Osteoblast (primary cell): ENCODE data around the gene CXCR6. TPM values are rescaled to one million over a fixed set of nuclear protein-coding genes. Genes with fewer than 3 reads are reported as not detected.
A peak's percentile ranks its signal among the peaks of the same experiment; 100 is the strongest.

Experiments
- DNase-seq: peaks from one replicate; pipeline ENCODE4 v3.0.0; 2011; ENCODE audit warnings: low spot score, mixed read lengths; ENCODE audit not compliant: insufficient read length; ENCODE audit errors: missing footprints
- H2AFZ ChIP-seq: 2 replicates; pipeline ENCODE4 v1.6.0; 2011; ENCODE audit warnings: mild to moderate bottlenecking, low read length
- H3K27ac ChIP-seq: 2 replicates; pipeline ENCODE4 v1.5.1; 2011; ENCODE audit warnings: mild to moderate bottlenecking, low read depth, low read length, moderate library complexity
- H3K27me3 ChIP-seq: 2 replicates; pipeline ENCODE4 v1.6.0; 2012; ENCODE audit warnings: mild to moderate bottlenecking, control low read depth, inconsistent platforms, low read length, moderate library complexity; ENCODE audit not compliant: insufficient read depth
- H3K36me3 ChIP-seq: 2 replicates; pipeline ENCODE4 v1.5.1; 2011; ENCODE audit warnings: mild to moderate bottlenecking, low read length, control low read depth, moderate library complexity; ENCODE audit not compliant: insufficient read depth
- H3K4me1 ChIP-seq: 2 replicates; pipeline ENCODE4 v1.5.1; 2011; ENCODE audit warnings: mild to moderate bottlenecking, low read length, control low read depth, moderate library complexity; ENCODE audit not compliant: insufficient read depth
- H3K4me2 ChIP-seq: 2 replicates; pipeline ENCODE4 v1.6.0; 2011; ENCODE audit warnings: mild to moderate bottlenecking, low read length; ENCODE audit not compliant: insufficient read depth
- H3K4me3 ChIP-seq: fragments of 200-600 bp; sonication (generic); 3 replicates; pipeline ENCODE4 v1.5.1; 2012; ENCODE audit warnings: mild to moderate bottlenecking, low read length, inconsistent platforms; ENCODE audit not compliant: insufficient read depth
- H3K79me2 ChIP-seq: 2 replicates; pipeline ENCODE4 v1.6.0; 2012; ENCODE audit warnings: mild to moderate bottlenecking, low read length, control low read depth, inconsistent platforms; ENCODE audit not compliant: insufficient read depth
- H3K9me3 ChIP-seq: 2 replicates; pipeline ENCODE4 v1.5.1; 2011; ENCODE audit warnings: low read depth, low read length, control low read depth
- H4K20me1 ChIP-seq: 2 replicates; pipeline ENCODE4 v1.6.0; 2012; ENCODE audit warnings: mild to moderate bottlenecking, low read length, control low read depth; ENCODE audit not compliant: insufficient read depth
- CTCF ChIP-seq: IDR thresholded peaks from 2 replicates; pipeline ENCODE4 v1.5.1; 2011; ENCODE audit warnings: mild to moderate bottlenecking, low read depth, low read length, moderate library complexity; ENCODE audit errors: extremely low read depth
- total RNA-seq: library from RNA; depleted of rRNA; stranded (reverse); fragments of >200 nt; gene quantifications from 2 replicates; pipeline ENCODE4 v1.2.3, GENCODE V29; 2012

Gene CXCR6
- total RNA-seq, 1 donor: not detected

GRCh38 chr3:45955706-45956105, 12.4 kb downstream of the CXCR6 start:
- H3K4me1 ChIP-seq: peaks cover 9% of the 10 kb centered on the region
- H3K4me2 ChIP-seq: no peak overlapping the region
- DNase-seq: no peak
- H3K36me3 ChIP-seq: peaks cover 74% of the 10 kb centered on the region
- no peak for TF ChIP-seq CTCF
- no peak overlapping the region for H3K4me3 ChIP-seq
- peaks cover 3% of the 10 kb centered on the region for H4K20me1 ChIP-seq
- no peaks in the 10 kb centered on the region for H3K27me3 ChIP-seq
- H2AFZ ChIP-seq: no peak overlapping the region
- H3K9me3 ChIP-seq: no peaks in the 10 kb centered on the region
- H3K27ac ChIP-seq: no peak overlapping the region
- H3K79me2 ChIP-seq: no peaks in the 10 kb centered on the region

- Histone ChIP-seq H3K27me3 (no peaks in the 10 kb centered on the region), H3K4me1 (peaks cover 8% of the 10 kb centered on the region), H2AFZ (no peak overlapping the region), H3K36me3 (peaks cover 70% of the 10 kb centered on the region), H3K9me3 (no peaks in the 10 kb centered on the region), H4K20me1 (no peaks in the 10 kb centered on the region), H3K79me2 (no peaks in the 10 kb centered on the region), H3K4me2 (no peak overlapping the region), H3K27ac (no peak overlapping the region), H3K4me3 (no peak overlapping the region)
- no peak for DNase-seq
- TF ChIP-seq CTCF: no peak
These were observed 14.3 kb downstream of the CXCR6 start for GRCh38 chr3:45957586-45957985.

- Histone ChIP-seq H3K4me3 (no peak overlapping the region), H3K9me3 (no peaks in the 10 kb centered on the region), H3K4me1 (peaks cover 6% of the 10 kb centered on the region), H3K4me2 (no peak overlapping the region), H2AFZ (no peak overlapping the region), H3K79me2 (no peaks in the 10 kb centered on the region), H3K27me3 (no peaks in the 10 kb centered on the region), H3K27ac (no peak overlapping the region), H3K36me3 (peaks cover 64% of the 10 kb centered on the region), H4K20me1 (no peaks in the 10 kb centered on the region)
- no peak for TF ChIP-seq CTCF
- DNase-seq: peak; percentile 69
These were observed 15.1 kb downstream of the CXCR6 start for GRCh38 chr3:45958321-45958791.

GRCh38 chr3:45959201-45959600, 15.9 kb downstream of the CXCR6 start:
- Histone ChIP-seq H3K27ac (no peak overlapping the region), H2AFZ (no peak overlapping the region), H3K4me2 (no peak overlapping the region), H3K4me3 (no peak overlapping the region), H3K36me3 (peaks cover 62% of the 10 kb centered on the region), H3K27me3 (no peaks in the 10 kb centered on the region), H3K79me2 (no peaks in the 10 kb centered on the region), H3K9me3 (no peaks in the 10 kb centered on the region), H4K20me1 (no peaks in the 10 kb centered on the region), H3K4me1 (peaks cover 6% of the 10 kb centered on the region)
- DNase-seq: no peak
- TF ChIP-seq CTCF: no peak
